GM12892 (cell line): Measurements from ENCODE around the gene NDUFS4.

Source experiments
- POLR2A ChIP-seq: IDR thresholded peaks from 2 replicates; pipeline ENCODE4 v1.6.1; 2011; ENCODE audit warnings: low read depth, low read length, control low read depth
- POLR2AphosphoS5 ChIP-seq: IDR thresholded peaks from 2 replicates; pipeline ENCODE4 v1.6.1; 2011; ENCODE audit warnings: low read depth, low read length, control low read depth

GRCh38 chr5:53694520-53695022, 134.1 kb downstream of the NDUFS4 start:
- TF ChIP-seq POLR2A, result no peak
- no peak for TF ChIP-seq POLR2AphosphoS5
